Epithelial cell of proximal tubule (primary cell): Measurements from ENCODE around the gene NFIC. TPM values are rescaled to one million over a fixed set of nuclear protein-coding genes. Genes with fewer than 3 reads are reported as not detected.

ENCODE experiments used
- DNase-seq: peaks from one replicate; pipeline ENCODE4 v3.0.0-alpha.2; 2011; ENCODE audit warnings: low read depth
- H3K4me3 ChIP-seq: 2 replicates; pipeline ENCODE4 v1.5.1; 2011; ENCODE audit warnings: low read depth, mild to moderate bottlenecking, low read length
- total RNA-seq: library from RNA; depleted of rRNA; stranded (reverse); fragments of >200 nt; gene quantifications from 2 replicates; pipeline ENCODE4 v1.2.3, GENCODE V29; 2015
- TF ChIP-seq, protein P1 (sequence below): conservative IDR thresholded peaks from 2 replicates; pipeline ENCODE4 v1.5.1; 2012; ENCODE audit warnings: low read depth, mild to moderate bottlenecking, low read length

NFIC gene
- total RNA-seq, 1 donor from 2014 or later, result 16.8 TPM

GRCh38 chr19:3365093-3365835, 1.1 kb upstream of the NFIC start:
- TF ChIP-seq, protein P1, sequence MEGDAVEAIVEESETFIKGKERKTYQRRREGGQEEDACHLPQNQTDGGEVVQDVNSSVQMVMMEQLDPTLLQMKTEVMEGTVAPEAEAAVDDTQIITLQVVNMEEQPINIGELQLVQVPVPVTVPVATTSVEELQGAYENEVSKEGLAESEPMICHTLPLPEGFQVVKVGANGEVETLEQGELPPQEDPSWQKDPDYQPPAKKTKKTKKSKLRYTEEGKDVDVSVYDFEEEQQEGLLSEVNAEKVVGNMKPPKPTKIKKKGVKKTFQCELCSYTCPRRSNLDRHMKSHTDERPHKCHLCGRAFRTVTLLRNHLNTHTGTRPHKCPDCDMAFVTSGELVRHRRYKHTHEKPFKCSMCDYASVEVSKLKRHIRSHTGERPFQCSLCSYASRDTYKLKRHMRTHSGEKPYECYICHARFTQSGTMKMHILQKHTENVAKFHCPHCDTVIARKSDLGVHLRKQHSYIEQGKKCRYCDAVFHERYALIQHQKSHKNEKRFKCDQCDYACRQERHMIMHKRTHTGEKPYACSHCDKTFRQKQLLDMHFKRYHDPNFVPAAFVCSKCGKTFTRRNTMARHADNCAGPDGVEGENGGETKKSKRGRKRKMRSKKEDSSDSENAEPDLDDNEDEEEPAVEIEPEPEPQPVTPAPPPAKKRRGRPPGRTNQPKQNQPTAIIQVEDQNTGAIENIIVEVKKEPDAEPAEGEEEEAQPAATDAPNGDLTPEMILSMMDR, result no peak
- H3K4me3 ChIP-seq, result peak overlapping the region; percentile 96
- no peak for DNase-seq

DNA sequence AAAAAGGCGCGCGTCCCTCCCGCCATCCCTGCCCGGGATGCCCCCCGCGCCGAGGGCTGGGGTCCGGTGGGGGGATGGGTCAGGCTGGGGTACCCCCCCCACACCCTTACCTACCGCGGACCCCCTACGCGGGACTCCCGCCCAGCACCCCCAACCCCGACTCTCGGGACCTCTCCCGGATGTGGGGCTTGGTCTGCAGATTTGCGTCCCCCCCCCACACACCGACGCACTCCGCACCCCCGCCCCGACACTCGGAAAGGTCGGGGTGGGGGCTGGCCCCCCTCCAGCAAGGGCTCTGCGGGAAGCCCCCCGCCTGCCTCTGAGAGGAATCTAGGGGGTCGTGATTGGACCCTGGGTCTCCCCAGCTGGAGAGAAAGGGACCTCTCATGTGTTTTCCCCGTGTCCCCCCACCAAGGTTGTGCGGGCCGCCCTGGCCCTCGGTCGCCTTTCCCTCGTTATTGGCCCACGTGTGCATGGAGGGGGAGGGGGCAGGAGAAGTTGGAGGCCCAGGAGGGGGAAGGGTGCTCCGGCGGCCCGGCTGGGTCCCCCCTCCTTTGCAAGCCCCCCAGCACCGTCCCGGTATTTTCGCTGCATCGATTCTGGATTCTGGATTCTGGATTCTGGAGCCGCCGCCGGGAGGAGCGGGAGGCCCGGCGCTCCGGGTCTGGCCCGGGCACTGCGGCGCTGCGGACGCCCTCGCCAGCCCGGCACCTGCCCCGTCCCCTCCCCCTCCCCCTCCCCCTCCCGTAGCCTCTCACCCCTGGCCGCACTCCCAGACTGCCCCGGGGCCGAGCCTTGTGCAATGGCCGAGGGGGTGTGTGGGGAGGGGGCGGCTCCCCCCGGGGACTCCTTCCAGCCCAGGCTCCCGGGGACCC, 607 bp downstream of the NFIC start:
- peak overlapping the region; percentile 96 for H3K4me3 ChIP-seq
- no peak for DNase-seq
- TF ChIP-seq, protein P1, result no peak

DNA sequence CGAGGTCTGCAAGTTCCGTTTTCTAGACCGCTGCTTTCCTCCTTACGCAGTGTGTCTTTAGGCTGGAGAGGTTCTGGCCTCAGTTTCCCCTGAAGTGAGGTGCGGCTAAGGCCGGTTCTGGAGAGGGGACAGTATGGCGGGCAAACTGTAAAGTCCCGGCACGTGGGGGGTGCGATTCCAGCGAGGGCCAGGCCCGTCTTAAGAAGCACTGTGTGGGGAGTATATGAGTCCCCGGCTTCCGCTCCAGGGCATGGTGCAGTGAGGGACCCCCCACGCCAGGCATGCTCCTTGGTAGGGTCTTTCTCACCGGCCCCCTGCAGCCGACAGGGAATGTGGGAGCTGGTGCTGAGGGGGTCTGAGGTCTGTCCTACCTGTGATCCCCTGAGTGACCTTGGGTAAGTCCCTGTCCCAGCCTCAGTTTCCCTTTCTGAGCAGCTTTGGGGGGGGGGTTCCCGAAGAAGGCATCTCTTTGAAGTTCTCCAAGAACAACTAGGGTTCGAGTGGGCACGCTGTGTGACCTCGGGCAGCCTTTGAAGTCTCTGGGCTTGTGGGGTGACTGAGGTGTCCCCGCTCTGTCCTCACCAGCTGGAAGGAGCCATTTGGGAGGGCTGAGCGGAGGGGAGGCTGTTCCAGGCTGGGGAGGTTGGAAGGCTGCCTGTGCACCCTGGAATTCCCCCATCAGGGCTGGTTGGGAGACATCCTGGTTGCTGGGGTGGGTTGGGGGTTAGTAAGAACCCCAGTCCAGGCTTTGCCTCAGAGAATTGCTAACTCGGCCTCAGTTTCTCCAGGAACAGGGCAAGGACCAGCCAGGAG, 1.5 kb downstream of the NFIC start:
- peak overlapping the region; percentile 96 for H3K4me3 ChIP-seq
- no peak for DNase-seq
- TF ChIP-seq, protein P1, result no peak

GRCh38 chr19:3368441-3368795, 2.0 kb downstream of the NFIC start:
- H3K4me3 ChIP-seq, result peak overlapping the region; percentile 96
- TF ChIP-seq, protein P1, result no peak
- DNase-seq, result no peak

- H3K4me3 ChIP-seq, result peak overlapping the region; percentile 96
- TF ChIP-seq, protein P1, result no peak
- no peak for DNase-seq
These were observed 2.5 kb downstream of the NFIC start for GRCh38 chr19:3368848-3369336.

DNA sequence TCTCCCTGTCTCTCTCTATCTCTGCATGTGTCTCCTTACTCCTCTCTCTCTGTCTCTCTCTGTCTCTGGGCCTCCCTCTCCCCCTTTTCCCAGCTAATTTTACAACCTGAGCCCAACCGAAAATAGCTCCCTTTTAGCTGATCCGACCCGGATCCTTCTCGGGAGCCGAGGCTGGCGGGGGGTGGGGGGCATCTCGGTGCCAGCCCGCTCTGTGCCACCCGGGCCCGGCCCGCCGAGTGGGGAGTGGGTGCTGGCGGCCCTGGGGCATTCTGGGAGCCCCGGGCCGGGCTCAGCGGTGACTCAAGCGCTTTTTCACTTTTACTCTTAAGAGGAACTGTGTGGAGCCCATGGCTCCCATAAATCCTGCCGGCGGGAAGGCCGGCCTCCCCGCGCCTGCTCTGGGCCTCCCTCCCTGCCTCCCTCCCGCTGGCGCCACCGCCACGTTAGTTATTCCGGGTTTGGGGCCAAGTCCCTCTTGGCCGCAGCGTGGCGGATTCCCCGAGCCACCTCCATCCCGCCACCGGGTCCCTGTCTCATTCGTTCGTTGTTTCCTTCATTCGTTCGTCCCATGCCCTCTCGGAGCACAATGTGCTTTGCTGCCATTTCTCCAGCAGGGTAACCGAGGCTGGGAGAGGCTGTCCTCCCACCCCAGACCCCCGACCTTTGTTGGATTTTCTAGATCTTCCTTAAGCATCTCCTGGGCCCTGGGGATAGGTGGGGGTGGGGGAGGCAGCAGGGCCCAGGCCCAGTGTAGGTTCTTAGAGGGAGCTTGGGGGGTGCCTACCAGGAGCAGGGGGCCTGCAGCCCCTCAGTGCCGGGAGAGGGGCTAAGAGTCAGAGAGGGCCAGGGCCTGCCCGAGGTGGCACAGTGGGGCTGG, 3.2 kb downstream of the NFIC start:
- TF ChIP-seq, protein P1, result no peak
- no peak for DNase-seq
- peak overlapping the region; percentile 96 for H3K4me3 ChIP-seq
